Chondrocyte (in vitro differentiated cells): ENCODE data around the gene AZIN2. TPM values are rescaled to one million over a fixed set of nuclear protein-coding genes. Genes with fewer than 3 reads are reported as not detected.
A peak's percentile ranks its signal among the peaks of the same experiment; 100 is the strongest.

Experiments
- DNase-seq: peaks from one replicate; pipeline ENCODE4 v3.0.0; 2021; ENCODE audit warnings: mixed read lengths, low spot score
- H3K27ac Mint-ChIP-seq: one replicate; pipeline ENCODE4 v1.8.0; 2021; ENCODE audit warnings: mild to moderate bottlenecking, moderate library complexity, mixed read lengths; ENCODE audit not compliant: unreplicated experiment
- H3K27me3 Mint-ChIP-seq: 2 replicates; pipeline ENCODE4 v1.8.0; 2021; ENCODE audit warnings: low read depth, mixed read lengths
- H3K36me3 Mint-ChIP-seq: 2 replicates; pipeline ENCODE4 v1.8.0; 2021; ENCODE audit warnings: low read depth, mixed read lengths
- H3K4me1 Mint-ChIP-seq: 2 replicates; pipeline ENCODE4 v1.8.0; 2021; ENCODE audit warnings: low read depth, mild to moderate bottlenecking, mixed read lengths
- H3K4me3 Mint-ChIP-seq: one replicate; pipeline ENCODE4 v1.8.0; 2021; ENCODE audit warnings: mild to moderate bottlenecking, moderate library complexity, mixed read lengths; ENCODE audit not compliant: unreplicated experiment
- H3K9me3 Mint-ChIP-seq: 2 replicates; pipeline ENCODE4 v1.8.0; 2021; ENCODE audit warnings: low read depth, mixed read lengths
- total RNA-seq: library from RNA; stranded (reverse); gene quantifications from 3 replicates; pipeline ENCODE4 v1.2.1, GENCODE V29; 2021
- TF ChIP-seq, protein P1 (sequence below): fragments of 200-600 bp; sonication (generic); IDR thresholded peaks from 2 replicates; pipeline ENCODE4 v1.5.0; 2021; ENCODE audit warnings: antibody characterized with exemption, mild to moderate bottlenecking, moderate library complexity

Gene AZIN2
- total RNA-seq, 1 donor from 2014 or later = 3.5 TPM

DNA sequence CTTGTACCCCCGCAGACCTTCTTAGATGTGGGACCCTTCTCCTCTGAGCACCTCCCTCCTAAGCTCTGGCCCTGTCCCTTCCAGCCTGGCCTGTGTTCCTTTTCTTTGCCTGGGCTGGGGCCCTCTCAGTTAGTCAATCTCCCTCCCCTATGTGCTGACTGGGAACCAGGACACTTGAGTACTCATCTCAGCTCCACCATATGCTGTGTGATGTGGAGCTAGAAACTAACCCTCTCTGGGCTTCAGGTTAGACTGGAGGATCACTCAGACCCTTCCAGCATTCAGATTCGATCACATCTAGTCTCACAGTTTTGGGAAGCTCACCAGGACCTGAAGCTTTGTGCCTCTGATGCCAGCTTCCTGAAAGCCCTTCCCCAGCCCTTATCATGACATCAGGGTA, 60.3 kb downstream of the AZIN2 start:
- DNase-seq = no peak
- Mint-ChIP-seq H3K27me3 (no peaks in the 10 kb centered on the region), H3K4me1 (peaks cover 27% of the 10 kb centered on the region), H3K9me3 (no peaks in the 10 kb centered on the region), H3K27ac (peak overlapping the region; percentile 51), H3K36me3 (no peaks in the 10 kb centered on the region), H3K4me3 (no peak overlapping the region)
- TF ChIP-seq, protein P1, sequence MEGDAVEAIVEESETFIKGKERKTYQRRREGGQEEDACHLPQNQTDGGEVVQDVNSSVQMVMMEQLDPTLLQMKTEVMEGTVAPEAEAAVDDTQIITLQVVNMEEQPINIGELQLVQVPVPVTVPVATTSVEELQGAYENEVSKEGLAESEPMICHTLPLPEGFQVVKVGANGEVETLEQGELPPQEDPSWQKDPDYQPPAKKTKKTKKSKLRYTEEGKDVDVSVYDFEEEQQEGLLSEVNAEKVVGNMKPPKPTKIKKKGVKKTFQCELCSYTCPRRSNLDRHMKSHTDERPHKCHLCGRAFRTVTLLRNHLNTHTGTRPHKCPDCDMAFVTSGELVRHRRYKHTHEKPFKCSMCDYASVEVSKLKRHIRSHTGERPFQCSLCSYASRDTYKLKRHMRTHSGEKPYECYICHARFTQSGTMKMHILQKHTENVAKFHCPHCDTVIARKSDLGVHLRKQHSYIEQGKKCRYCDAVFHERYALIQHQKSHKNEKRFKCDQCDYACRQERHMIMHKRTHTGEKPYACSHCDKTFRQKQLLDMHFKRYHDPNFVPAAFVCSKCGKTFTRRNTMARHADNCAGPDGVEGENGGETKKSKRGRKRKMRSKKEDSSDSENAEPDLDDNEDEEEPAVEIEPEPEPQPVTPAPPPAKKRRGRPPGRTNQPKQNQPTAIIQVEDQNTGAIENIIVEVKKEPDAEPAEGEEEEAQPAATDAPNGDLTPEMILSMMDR = no peak

DNA sequence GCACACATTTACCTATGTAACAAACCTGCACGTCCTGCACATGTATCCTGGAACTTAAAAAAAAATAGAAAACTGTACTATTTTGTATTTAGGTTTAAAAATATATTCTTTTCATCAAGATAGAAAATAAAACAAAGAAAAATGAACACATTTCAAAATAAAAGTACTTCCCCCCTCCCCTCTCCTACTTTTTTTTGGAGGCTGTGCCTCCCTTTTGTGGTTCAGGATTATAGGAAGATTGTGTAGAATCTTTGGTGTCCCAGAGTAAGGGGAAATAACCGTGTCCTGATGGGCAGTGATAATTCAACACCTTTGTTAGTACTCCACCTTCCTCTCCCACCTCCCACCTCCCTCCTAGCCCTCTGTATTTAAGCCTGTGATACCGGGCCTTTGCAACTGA, 60.8 kb downstream of the AZIN2 start:
- no peaks in the 10 kb centered on the region for H3K9me3 Mint-ChIP-seq
- no peak overlapping the region for H3K27ac Mint-ChIP-seq
- H3K4me1 Mint-ChIP-seq = peaks cover 27% of the 10 kb centered on the region
- no peak overlapping the region for H3K4me3 Mint-ChIP-seq
- no peak for DNase-seq
- TF ChIP-seq, protein P1 = no peak
- H3K27me3 Mint-ChIP-seq = no peaks in the 10 kb centered on the region
- H3K36me3 Mint-ChIP-seq = peaks cover 4% of the 10 kb centered on the region

DNA sequence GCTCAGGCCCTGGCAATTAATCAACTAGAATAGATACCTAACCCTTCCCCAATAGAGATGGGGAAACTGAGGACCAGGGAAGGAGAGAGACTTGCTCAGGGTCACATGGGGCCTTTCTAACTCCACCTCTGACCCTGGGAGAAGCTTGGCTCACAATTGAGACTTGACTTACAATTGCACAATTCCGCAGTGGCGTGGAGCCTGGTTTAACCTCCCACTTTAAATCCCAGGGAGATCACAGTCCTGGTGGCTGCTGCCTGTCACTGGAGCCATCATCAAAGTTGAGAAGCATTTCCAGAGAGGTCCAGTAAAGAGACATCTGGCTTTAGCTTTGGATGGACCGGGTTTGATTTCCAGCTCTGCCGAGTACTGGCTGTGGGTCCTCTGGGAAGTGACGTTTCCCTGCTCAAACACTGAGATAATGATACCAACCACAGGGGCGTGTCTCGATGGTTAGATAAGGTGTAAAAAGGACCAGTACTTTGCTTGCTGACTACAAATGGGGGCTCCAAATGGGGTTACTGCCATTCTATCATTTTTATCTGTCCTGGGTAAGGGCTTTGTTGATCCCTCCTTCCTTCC, 61.6 kb downstream of the AZIN2 start:
- Mint-ChIP-seq H3K27me3 (no peaks in the 10 kb centered on the region), H3K27ac (no peak overlapping the region), H3K36me3 (peaks cover 7% of the 10 kb centered on the region), H3K9me3 (no peaks in the 10 kb centered on the region), H3K4me1 (peaks cover 27% of the 10 kb centered on the region), H3K4me3 (no peak overlapping the region)
- TF ChIP-seq, protein P1 = no peak
- DNase-seq = no peak

DNA sequence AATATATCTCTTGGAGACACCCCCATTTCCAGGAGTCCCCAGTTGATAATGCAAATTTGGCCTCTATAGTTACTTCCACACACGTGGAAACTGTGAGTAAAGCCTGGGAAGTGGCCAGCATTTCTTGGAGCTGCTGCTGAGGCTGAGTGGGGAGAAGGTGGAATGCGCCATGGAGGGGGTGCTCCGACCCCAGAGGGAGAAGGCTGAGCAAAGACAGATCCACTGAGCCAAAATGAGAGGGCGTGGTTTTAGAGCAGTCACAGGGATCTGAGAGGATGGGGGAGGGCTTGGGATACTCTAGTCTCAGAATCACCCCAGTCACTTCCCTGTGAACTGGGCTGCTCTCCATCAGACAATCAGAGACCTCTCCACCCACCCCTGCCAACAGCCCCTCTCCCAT, 62.2 kb downstream of the AZIN2 start:
- TF ChIP-seq, protein P1 = no peak
- Mint-ChIP-seq H3K4me3 (no peak overlapping the region), H3K9me3 (no peaks in the 10 kb centered on the region), H3K27me3 (no peaks in the 10 kb centered on the region), H3K36me3 (peaks cover 11% of the 10 kb centered on the region), H3K4me1 (peaks cover 27% of the 10 kb centered on the region), H3K27ac (peak overlapping the region; percentile 57)
- DNase-seq = no peak

DNA sequence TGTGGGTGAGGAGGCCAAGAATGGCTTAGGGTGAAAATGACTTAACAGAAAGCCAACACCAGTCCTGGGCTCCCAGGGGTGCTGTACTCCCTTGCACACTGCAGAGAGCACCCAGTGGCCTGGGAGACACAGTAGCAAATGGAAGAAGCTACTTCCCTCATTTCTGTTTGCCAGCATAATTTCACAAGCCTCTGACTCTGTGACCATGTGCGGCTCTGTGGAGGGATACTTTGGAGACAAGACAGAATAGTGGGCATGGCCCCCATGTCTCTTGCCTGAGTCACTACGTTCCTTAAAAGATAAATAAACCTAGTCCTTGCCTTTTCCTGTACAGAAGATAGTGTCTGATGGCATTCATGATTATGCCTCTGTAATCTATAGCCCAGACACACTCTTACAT, 62.7 kb downstream of the AZIN2 start:
- Mint-ChIP-seq H3K27ac (peak overlapping the region; percentile 47), H3K36me3 (peaks cover 11% of the 10 kb centered on the region), H3K4me1 (peaks cover 27% of the 10 kb centered on the region), H3K9me3 (no peaks in the 10 kb centered on the region), H3K4me3 (no peak overlapping the region), H3K27me3 (no peaks in the 10 kb centered on the region)
- no peak for DNase-seq
- TF ChIP-seq, protein P1 = no peak
